ENCODE results near the gene ZNF77.
"Not testable (repeated sequence)": the region's sequence is repeated elsewhere in the genome, so short reads cannot be mapped to it uniquely, and the experiment has no call there.

Gene ZNF77

GRCh38 chr19:2967972-2968371 lies 23.2 kb upstream of the ZNF77 start:
- Histone ChIP-seq H3K9me3 (replicated peaks; ENCODE audit: insufficient read depth, low read length) (no peaks in the 10 kb centered on the region), H2AFZ (ENCODE audit: low read length) (no peak overlapping the region), H3K4me2 (ENCODE audit: low read depth, low read length) (no peak overlapping the region), H3K4me3 (ENCODE audit: low read length) (no peak overlapping the region), H3K79me2 (ENCODE audit: low read length) (no peaks in the 10 kb centered on the region), H3K27me3 (replicated peaks; ENCODE audit: insufficient read depth, low read length) (peaks cover 84% of the 10 kb centered on the region), H4K20me1 (ENCODE audit: insufficient read depth, low read length) (no peaks in the 10 kb centered on the region), H3K36me3 (replicated peaks; ENCODE audit: insufficient read depth, low read length) (no peaks in the 10 kb centered on the region), H3K9ac (ENCODE audit: low read length) (no peak overlapping the region), H3K9me2 (replicated peaks; ENCODE audit: insufficient read depth, low read length) (no peaks in the 10 kb centered on the region), H3K27ac (ENCODE audit: low read length) (no peak overlapping the region), H3F3A (ENCODE audit: insufficient read depth, low read length) (no peaks in the 10 kb centered on the region), H3K4me1 (ENCODE audit: low read length) (no peaks in the 10 kb centered on the region)
- TF ChIP-seq, protein P1, sequence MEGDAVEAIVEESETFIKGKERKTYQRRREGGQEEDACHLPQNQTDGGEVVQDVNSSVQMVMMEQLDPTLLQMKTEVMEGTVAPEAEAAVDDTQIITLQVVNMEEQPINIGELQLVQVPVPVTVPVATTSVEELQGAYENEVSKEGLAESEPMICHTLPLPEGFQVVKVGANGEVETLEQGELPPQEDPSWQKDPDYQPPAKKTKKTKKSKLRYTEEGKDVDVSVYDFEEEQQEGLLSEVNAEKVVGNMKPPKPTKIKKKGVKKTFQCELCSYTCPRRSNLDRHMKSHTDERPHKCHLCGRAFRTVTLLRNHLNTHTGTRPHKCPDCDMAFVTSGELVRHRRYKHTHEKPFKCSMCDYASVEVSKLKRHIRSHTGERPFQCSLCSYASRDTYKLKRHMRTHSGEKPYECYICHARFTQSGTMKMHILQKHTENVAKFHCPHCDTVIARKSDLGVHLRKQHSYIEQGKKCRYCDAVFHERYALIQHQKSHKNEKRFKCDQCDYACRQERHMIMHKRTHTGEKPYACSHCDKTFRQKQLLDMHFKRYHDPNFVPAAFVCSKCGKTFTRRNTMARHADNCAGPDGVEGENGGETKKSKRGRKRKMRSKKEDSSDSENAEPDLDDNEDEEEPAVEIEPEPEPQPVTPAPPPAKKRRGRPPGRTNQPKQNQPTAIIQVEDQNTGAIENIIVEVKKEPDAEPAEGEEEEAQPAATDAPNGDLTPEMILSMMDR (IDR thresholded peaks at IDR 0.05; ENCODE audit: low read length): no peak
- no peak for TF ChIP-seq EZH2 (optimal IDR thresholded peaks at IDR 0.05; ENCODE audit: low read depth, low read length)
- TF ChIP-seq EZH2phosphoT487 (IDR thresholded peaks at IDR 0.05; ENCODE audit: low read length): no peak
- DNase-seq: no peak

DNA sequence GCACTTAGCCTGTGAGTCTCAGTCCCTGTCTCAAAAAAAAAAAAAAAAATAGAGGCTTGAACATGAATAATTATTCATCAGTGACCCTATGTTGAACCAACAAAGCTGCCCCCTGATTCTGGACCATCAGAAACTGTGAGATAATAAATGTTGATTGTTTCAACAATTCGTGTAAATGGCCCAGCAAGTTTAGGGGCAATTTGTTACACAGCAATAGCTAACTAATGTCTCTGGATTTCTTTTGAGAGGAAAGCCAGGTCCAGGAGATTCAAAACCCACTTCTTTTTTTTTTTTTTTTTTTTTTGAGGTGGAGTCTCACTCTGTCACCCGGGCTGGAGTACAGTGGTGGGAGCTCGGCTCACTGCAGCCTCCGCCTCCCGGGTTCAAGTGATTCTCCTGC lies 20.1 kb upstream of the ZNF77 start:
- Histone ChIP-seq H2AFZ (ENCODE audit: low read length) (no peak overlapping the region), H3K27me3 (replicated peaks; ENCODE audit: insufficient read depth, low read length) (peaks cover 65% of the 10 kb centered on the region), H3K9ac (ENCODE audit: low read length) (no peak overlapping the region), H3K4me2 (ENCODE audit: low read depth, low read length) (no peak overlapping the region), H3F3A (ENCODE audit: insufficient read depth, low read length) (no peaks in the 10 kb centered on the region), H3K4me1 (ENCODE audit: low read length) (no peaks in the 10 kb centered on the region), H3K4me3 (ENCODE audit: low read length) (no peak overlapping the region), H3K27ac (ENCODE audit: low read length) (no peak overlapping the region), H3K9me3 (replicated peaks; ENCODE audit: insufficient read depth, low read length) (no peaks in the 10 kb centered on the region), H4K20me1 (ENCODE audit: insufficient read depth, low read length) (no peaks in the 10 kb centered on the region), H3K9me2 (replicated peaks; ENCODE audit: insufficient read depth, low read length) (no peaks in the 10 kb centered on the region), H3K36me3 (replicated peaks; ENCODE audit: insufficient read depth, low read length) (no peaks in the 10 kb centered on the region), H3K79me2 (ENCODE audit: low read length) (no peaks in the 10 kb centered on the region)
- no peak for TF ChIP-seq EZH2 (optimal IDR thresholded peaks at IDR 0.05; ENCODE audit: low read depth, low read length)
- TF ChIP-seq, protein P1 (IDR thresholded peaks at IDR 0.05; ENCODE audit: low read length): no peak
- TF ChIP-seq EZH2phosphoT487 (IDR thresholded peaks at IDR 0.05; ENCODE audit: low read length): no peak
- DNase-seq: no peak

GRCh38 chr19:2963631-2964030 lies 18.9 kb upstream of the ZNF77 start:
- not testable (repeated sequence) for H2AFZ ChIP-seq (ENCODE audit: low read length); H3K4me2 ChIP-seq (ENCODE audit: low read depth, low read length); H3K4me3 ChIP-seq (ENCODE audit: low read length); H3K79me2 ChIP-seq (ENCODE audit: low read length); H3K9me3 ChIP-seq (replicated peaks; ENCODE audit: insufficient read depth, low read length); DNase-seq; H3F3A ChIP-seq (ENCODE audit: insufficient read depth, low read length); H3K9me2 ChIP-seq (replicated peaks; ENCODE audit: insufficient read depth, low read length); H3K9ac ChIP-seq (ENCODE audit: low read length); H3K36me3 ChIP-seq (replicated peaks; ENCODE audit: insufficient read depth, low read length); H4K20me1 ChIP-seq (ENCODE audit: insufficient read depth, low read length); H3K4me1 ChIP-seq (ENCODE audit: low read length); H3K27ac ChIP-seq (ENCODE audit: low read length)
- peaks cover 66% of the 10 kb centered on the region for H3K27me3 ChIP-seq (replicated peaks; ENCODE audit: insufficient read depth, low read length)

- Histone ChIP-seq H2AFZ (ENCODE audit: low read length) (no peak overlapping the region), H3K36me3 (replicated peaks; ENCODE audit: insufficient read depth, low read length) (no peaks in the 10 kb centered on the region), H4K20me1 (ENCODE audit: insufficient read depth, low read length) (no peaks in the 10 kb centered on the region), H3K9me3 (replicated peaks; ENCODE audit: insufficient read depth, low read length) (no peaks in the 10 kb centered on the region), H3F3A (ENCODE audit: insufficient read depth, low read length) (no peaks in the 10 kb centered on the region), H3K4me3 (ENCODE audit: low read length) (no peak overlapping the region), H3K9ac (ENCODE audit: low read length) (no peak overlapping the region), H3K4me1 (ENCODE audit: low read length) (no peaks in the 10 kb centered on the region), H3K9me2 (replicated peaks; ENCODE audit: insufficient read depth, low read length) (no peaks in the 10 kb centered on the region), H3K27ac (ENCODE audit: low read length) (no peak overlapping the region), H3K27me3 (replicated peaks; ENCODE audit: insufficient read depth, low read length) (peaks cover 64% of the 10 kb centered on the region), H3K4me2 (ENCODE audit: low read depth, low read length) (no peak overlapping the region), H3K79me2 (ENCODE audit: low read length) (no peaks in the 10 kb centered on the region)
- TF ChIP-seq EZH2phosphoT487 (IDR thresholded peaks at IDR 0.05; ENCODE audit: low read length): no peak
- TF ChIP-seq, protein P1 (IDR thresholded peaks at IDR 0.05; ENCODE audit: low read length): no peak
- TF ChIP-seq EZH2 (optimal IDR thresholded peaks at IDR 0.05; ENCODE audit: low read depth, low read length): no peak
- no peak for DNase-seq
Observed at GRCh38 chr19:2963122-2963521, 18.4 kb upstream of the ZNF77 start.
